Small intestine (tissue), 7 donors: Measurements from ENCODE around the gene EDN1. TPM values are rescaled to one million over a fixed set of nuclear protein-coding genes. Genes with fewer than 3 reads are reported as not detected.

ENCODE experiments used
- DNase-seq, 2 donors: peaks; one replicate each; pipeline versions ENCODE4 v3.0.0 to v3.0.0-alpha.2; 2013
- FAIRE-seq: peaks from 2 replicates; lab custom pipeline; 2012; peaks lifted over from hg19 to GRCh38; lab: Jason Lieb, UNC
- H3K27ac ChIP-seq, 3 donors: one replicate each; pipeline ENCODE4 v1.5.1; 2013; ENCODE audit warnings: low read length in 2 of 3, mild to moderate bottlenecking in 2 of 3, control low read depth in 1 of 3, inconsistent platforms in 1 of 3, low read depth in 1 of 3, moderate library complexity in 1 of 3
- H3K27me3 ChIP-seq, 3 donors: one replicate each; pipeline ENCODE4 v1.6.1; 2013; ENCODE audit warnings: low read length in 3 of 3, inconsistent platforms in 1 of 3; ENCODE audit not compliant: control insufficient read depth in 3 of 3, insufficient read depth in 3 of 3
- H3K36me3 ChIP-seq, 3 donors: one replicate each; pipeline ENCODE4 v1.6.1; 2013; ENCODE audit warnings: low read length in 3 of 3, inconsistent platforms in 1 of 3, low read depth in 1 of 3, mild to moderate bottlenecking in 1 of 3, moderate library complexity in 1 of 3; ENCODE audit not compliant: control insufficient read depth in 3 of 3, insufficient read depth in 2 of 3
- H3K4me1 ChIP-seq, 3 donors: one replicate each; pipeline ENCODE4 v1.6.1; 2013; ENCODE audit warnings: low read length in 2 of 3, inconsistent platforms in 1 of 3, low read depth in 1 of 3, mild to moderate bottlenecking in 1 of 3, moderate library complexity in 1 of 3; ENCODE audit not compliant: control insufficient read depth in 3 of 3, insufficient read depth in 2 of 3
- H3K4me3 ChIP-seq, 3 donors: one replicate each; pipeline ENCODE4 v1.5.1; 2013; ENCODE audit warnings: low read length in 3 of 3, control low read depth in 1 of 3, inconsistent platforms in 1 of 3, low read depth in 1 of 3, mild to moderate bottlenecking in 1 of 3, moderate library complexity in 1 of 3
- H3K9me3 ChIP-seq, 2 donors: one replicate each; pipeline ENCODE4 v1.6.1; 2013; ENCODE audit warnings: low read depth in 1 of 2, low read length in 1 of 2; ENCODE audit not compliant: control insufficient read depth in 2 of 2, insufficient read depth in 1 of 2
- WGBS, 3 donors: extraction: QIAGEN DNeasy Blood & Tissue Kit; methylation state at CpG; one replicate each; pipeline ENCODE4 v1.1.7; 2013; 5-methylcytosine and 5-hydroxymethylcytosine counted together
- polyA plus RNA-seq, 4 donors: library from polyadenylated mRNA; stranded (reverse) in 3 of 4; unstranded in 1 of 4; fragments of 200-250 nt in 3 of 4; fragments of 120-200 nt in 1 of 4; gene quantifications; one replicate each; pipeline versions ENCODE4 v1.2.1 to v1.2.3, GENCODE V29; 2013
- donor health status: healthy with polysubstance abuse.
- donor health status: control.
- donor health status: control.
- donor health status: Bipolar disorder and iron deficiency.
- donor health status: healthy.

Gene EDN1
- polyA plus RNA-seq, 4 donors, result 7.3 to 28.5 (median 9.9) TPM

DNA sequence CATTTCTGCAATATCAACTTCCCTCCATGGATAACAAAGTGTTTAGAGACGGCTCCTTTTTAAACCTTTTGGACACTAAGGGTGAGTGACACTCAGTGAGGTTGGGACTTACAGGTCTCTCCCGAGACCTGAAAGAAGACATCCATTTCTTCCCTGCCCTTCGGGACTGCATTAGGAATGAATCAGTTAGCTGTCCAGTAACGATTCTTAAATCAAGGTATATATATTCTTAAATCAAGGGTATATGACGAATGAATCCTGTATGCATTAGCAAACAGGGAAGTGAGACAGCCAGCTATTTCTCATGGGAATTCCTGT is 52.9 kb downstream of the EDN1 start:
- H3K9me3 ChIP-seq, result peaks cover 0 to 5% of the 10 kb centered on the region in 2 donors
- H3K27me3 ChIP-seq, result no peaks in the 10 kb centered on the region
- WGBS, 3 donors, result 10 to 58% (median 36%) methylated on average over 5 of the region's 5 CpGs
- H3K36me3 ChIP-seq, result no peaks in the 10 kb centered on the region
- peak overlapping the region; percentile 27 to 87 (median 41) for H3K27ac ChIP-seq
- H3K4me1 ChIP-seq, result peaks cover 3 to 59% (median 8%) of the 10 kb centered on the region in 3 donors
- FAIRE-seq (no peak), DNase-seq (no peak)
- H3K4me3 ChIP-seq, result no peak overlapping the region

GRCh38 chr6:12343440-12344162 is 53.4 kb downstream of the EDN1 start:
- DNase-seq (peak; percentile 94 to 98), FAIRE-seq (no peak)
- no peaks in the 10 kb centered on the region for H3K27me3 ChIP-seq
- no peak overlapping the region for H3K4me3 ChIP-seq
- H3K36me3 ChIP-seq, result no peaks in the 10 kb centered on the region
- WGBS, 3 donors, result 15 to 55% (median 35%) methylated on average over 8 of the region's 8 CpGs
- H3K4me1 ChIP-seq, result peaks cover 6 to 63% (median 8%) of the 10 kb centered on the region in 3 donors
- H3K9me3 ChIP-seq, result peaks cover 0 to 5% of the 10 kb centered on the region in 2 donors
- peak overlapping the region; percentile 27 to 87 (median 66) for H3K27ac ChIP-seq

DNA sequence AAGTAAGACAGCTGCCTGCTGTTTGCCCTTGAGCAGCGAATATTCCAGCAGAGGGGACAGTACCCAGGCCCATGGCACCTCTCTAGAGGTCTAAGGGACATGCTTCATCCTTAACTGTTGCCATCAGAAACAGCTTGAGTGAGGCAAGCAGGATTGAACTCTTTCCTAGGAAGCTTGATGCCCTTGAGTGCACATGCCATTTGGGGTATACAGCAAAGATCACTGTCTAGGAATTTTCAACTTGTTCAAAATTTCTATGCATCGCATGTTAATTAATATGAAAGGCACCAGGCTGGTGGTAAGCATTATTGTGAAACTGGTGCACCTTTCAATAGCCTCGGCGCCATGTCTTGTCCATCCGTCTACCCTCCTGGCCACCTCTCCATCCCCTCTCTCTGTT is 54.1 kb downstream of the EDN1 start:
- no peak for DNase-seq
- Histone ChIP-seq H3K9me3 (peaks cover 0 to 5% of the 10 kb centered on the region in 2 donors), H3K27ac (peak overlapping the region; percentile 26 to 87 (median 66)), H3K4me1 (peaks cover 6 to 66% (median 8%) of the 10 kb centered on the region in 3 donors), H3K36me3 (no peaks in the 10 kb centered on the region), H3K4me3 (no peak overlapping the region), H3K27me3 (no peaks in the 10 kb centered on the region)
- no peak for FAIRE-seq
- WGBS, 3 donors, result 88 to 96% (median 94%) methylated on average over 5 of the region's 5 CpGs

GRCh38 chr6:12344961-12345693 is 55.0 kb downstream of the EDN1 start:
- FAIRE-seq (no peak), DNase-seq (peak in 1 of 2 donors; percentile 39)

DNA sequence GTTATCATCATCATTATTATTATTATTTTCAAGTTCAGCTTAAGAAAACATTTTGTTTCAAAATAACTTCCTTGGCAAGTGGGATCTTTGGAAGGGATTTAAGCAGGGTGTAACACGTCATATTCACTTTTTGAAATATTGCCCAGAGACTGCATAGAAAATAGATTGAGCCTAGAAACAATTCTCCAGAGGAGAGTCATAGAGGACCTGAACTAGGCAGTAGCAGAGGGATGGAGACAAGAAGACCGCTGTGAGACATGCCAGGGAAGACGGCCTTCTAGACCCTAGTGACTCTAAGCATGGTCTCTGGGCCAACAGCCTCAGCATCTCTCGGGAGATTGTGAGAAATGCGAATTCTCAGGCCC is 55.5 kb downstream of the EDN1 start:
- WGBS, 3 donors, result 86 to 90% (median 89%) methylated on average over 5 of the region's 5 CpGs
- Histone ChIP-seq H3K27ac (no peak overlapping the region), H3K27me3 (no peaks in the 10 kb centered on the region), H3K9me3 (peaks cover 0 to 5% of the 10 kb centered on the region in 2 donors), H3K4me1 (peaks cover 6 to 70% (median 8%) of the 10 kb centered on the region in 3 donors), H3K4me3 (no peak overlapping the region), H3K36me3 (no peaks in the 10 kb centered on the region)
- FAIRE-seq (no peak), DNase-seq (no peak)

More at GRCh38 chr6:12344961-12345693, 55.0 kb downstream of the EDN1 start:
- Histone ChIP-seq H3K27me3 (no peaks in the 10 kb centered on the region), H3K4me3 (no peak overlapping the region), H3K27ac (peak overlapping the region in 1 of 3 donors; percentile 87), H3K4me1 (peaks cover 6 to 67% (median 8%) of the 10 kb centered on the region in 3 donors), H3K9me3 (peaks cover 0 to 5% of the 10 kb centered on the region in 2 donors), H3K36me3 (no peaks in the 10 kb centered on the region)
- 51 to 56% (median 52%) methylated on average over 6 of the region's 6 CpGs for WGBS, 3 donors
